Transverse colon (tissue), 4 donors: ENCODE measurements around the gene PPP1R9B. TPM values are rescaled to one million over a fixed set of nuclear protein-coding genes. Genes with fewer than 3 reads are reported as not detected.

ENCODE experiments used
- DNase-seq: peaks from one replicate; pipeline ENCODE4 v3.0.0-alpha.2; 2019
- H3K27ac ChIP-seq, 4 donors: fragments of 200-600 bp; sonication (generic); 2 replicates each; pipeline ENCODE4 v1.5.1; 2016 to 2018; ENCODE audit warnings: inconsistent platforms in 4 of 4
- H3K27me3 ChIP-seq: fragments of 200-600 bp; sonication (generic); 2 replicates; pipeline ENCODE4 v1.5.1; 2017; ENCODE audit warnings: inconsistent platforms
- H3K36me3 ChIP-seq, 4 donors: fragments of 200-600 bp; sonication (generic); 2 replicates each; pipeline ENCODE4 v1.5.1; 2017 to 2019; ENCODE audit warnings: inconsistent platforms in 4 of 4
- H3K4me1 ChIP-seq, 4 donors: fragments of 200-600 bp; sonication (generic); 2 replicates each; pipeline ENCODE4 v1.5.1; 2017 to 2020; ENCODE audit warnings: inconsistent platforms in 4 of 4
- H3K4me3 ChIP-seq, 4 donors: fragments of 200-600 bp; sonication (generic); 1 replicate in 1 of 4; 2 replicates in 3 of 4; pipeline versions ENCODE4 v1.5.1 to v1.6.1; 2017 to 2019; ENCODE audit warnings: inconsistent platforms in 4 of 4
- H3K9me3 ChIP-seq, 2 donors: fragments of 200-600 bp; sonication (generic); 2 replicates each; pipeline ENCODE4 v1.5.1; 2017 to 2019; ENCODE audit warnings: inconsistent platforms in 2 of 2
- EP300 ChIP-seq: sonication (generic); formaldehyde crosslinking; IDR thresholded peaks from one replicate; pipeline ENCODE4 v1.6.1; 2017; ENCODE audit warnings: antibody characterized with exemption, low read depth
- POLR2A ChIP-seq: fragments of 450-650 bp; IDR thresholded peaks from one replicate; pipeline ENCODE4 v1.6.1; 2016; ENCODE audit warnings: antibody characterized with exemption, mild to moderate bottlenecking, moderate library complexity
- POLR2AphosphoS5 ChIP-seq, 3 donors: sonication (generic); formaldehyde crosslinking; IDR thresholded peaks; one replicate each; pipeline ENCODE4 v1.6.1; 2016; ENCODE audit warnings: antibody characterized with exemption in 3 of 3
- WGBS, 2 donors: methylation state at CpG; one replicate each; pipeline ENCODE4 v1.1.5; 2018; ENCODE audit warnings: low coverage in 1 of 2; 5-methylcytosine and 5-hydroxymethylcytosine counted together
- in situ Hi-C, 4 donors: fragments of 200-750 bp; cut with MboI; loops; one replicate each; pipeline versions ENCODE4 v1.15.0 to v1.15.1; 2017; ENCODE audit warnings: low sequenced_read_pairs in 3 of 4, low pct_ligation_motif_present in 1 of 4, low pct_unique_long_range_greater_than_20kb in 1 of 4
- intact Hi-C: fragments of 100-400 bp; cut with DNase I; formaldehyde crosslinking; loops from one replicate; pipeline ENCODE4 v1.15.1; 2023; ENCODE audit warnings: low total_unique reads
- total RNA-seq, 4 donors: library from RNA; depleted of rRNA; stranded (reverse); fragments of >200 nt; gene quantifications; one replicate each; pipeline ENCODE4 v1.1.0, GENCODE V29; 2016
- TF ChIP-seq, protein P1 (sequence below), 5 experiments: fragments of 200-600 bp in 3 of 5; fragments of 450-650 bp in 2 of 5; sonication (generic) in 3 of 5; IDR thresholded peaks; 1 replicate in 2 of 5; 2 replicates in 3 of 5; pipeline ENCODE4 v1.5.1; 2016 to 2017; ENCODE audit warnings: antibody characterized with exemption in 5 of 5, inconsistent platforms in 3 of 5, mild to moderate bottlenecking in 2 of 5, moderate library complexity in 1 of 5

Gene PPP1R9B
- total RNA-seq, 4 donors from 2014 or later, result 19.0 to 29.9 (median 27.7) TPM

DNA sequence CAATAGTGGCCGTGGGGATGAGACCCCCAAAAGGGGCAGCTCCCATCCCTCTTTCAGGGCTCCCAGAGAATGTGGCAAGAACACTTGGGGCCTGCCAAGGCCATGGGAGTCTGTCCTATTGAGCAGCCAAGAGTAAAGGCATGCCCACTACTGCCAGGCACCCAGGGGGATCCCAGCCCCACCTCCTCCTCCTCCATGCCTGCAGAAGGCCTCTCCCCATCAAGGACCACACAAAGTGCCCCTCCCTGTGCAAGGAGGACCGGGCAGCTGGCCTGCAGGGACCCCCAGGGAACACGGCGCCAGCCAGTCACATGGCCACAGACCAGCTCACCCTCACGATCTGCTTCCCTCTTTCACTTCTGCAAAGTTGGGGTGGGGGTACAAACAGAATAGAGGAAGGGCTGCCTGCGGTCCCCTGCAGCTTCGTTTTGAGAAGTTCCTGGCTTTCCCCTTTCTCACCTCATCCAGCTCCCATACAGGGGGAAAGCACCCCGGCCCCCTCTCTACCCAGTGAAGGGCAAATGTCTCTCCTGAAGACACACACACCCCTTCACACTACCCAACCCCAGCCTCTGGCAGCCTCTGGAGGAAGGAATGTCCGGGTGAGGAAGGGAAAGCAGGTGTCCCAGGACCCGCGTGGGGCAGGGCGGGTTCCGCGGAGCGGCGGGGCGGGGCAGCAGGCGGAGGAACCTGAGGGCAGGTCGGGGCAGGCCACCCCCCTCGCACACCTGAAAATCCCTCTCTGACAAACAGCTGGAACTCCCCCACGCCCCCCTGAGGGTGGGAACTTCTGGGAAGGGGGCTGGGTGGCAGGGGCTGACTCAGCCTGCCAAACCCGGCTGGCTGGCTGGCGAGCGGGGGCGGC lies 2.0 kb downstream of the PPP1R9B start:
- H3K4me1 ChIP-seq, result peaks cover 28 to 66% (median 52%) of the 10 kb centered on the region in 4 donors
- no peaks in the 10 kb centered on the region for H3K27me3 ChIP-seq
- peak overlapping the region; percentile 92 to 98 (median 95) for H3K27ac ChIP-seq
- intact Hi-C loops (no loop called here), in situ Hi-C loops (no loop called here)
- H3K4me3 ChIP-seq, result peak overlapping the region; percentile 61 to 91 (median 78)
- 2% methylated on average over 25 of the region's 25 CpGs; no CpG with 5 or more reads in 1 of the 2 donors for WGBS, 2 donors
- peak; percentile 78 for DNase-seq
- TF ChIP-seq POLR2A (peak; percentile 24), POLR2AphosphoS5 (IDR thresholded peaks at IDR 0.05) (peak in 1 of 3 donors; percentile 14), EP300 (no peak)
- TF ChIP-seq, protein P1, sequence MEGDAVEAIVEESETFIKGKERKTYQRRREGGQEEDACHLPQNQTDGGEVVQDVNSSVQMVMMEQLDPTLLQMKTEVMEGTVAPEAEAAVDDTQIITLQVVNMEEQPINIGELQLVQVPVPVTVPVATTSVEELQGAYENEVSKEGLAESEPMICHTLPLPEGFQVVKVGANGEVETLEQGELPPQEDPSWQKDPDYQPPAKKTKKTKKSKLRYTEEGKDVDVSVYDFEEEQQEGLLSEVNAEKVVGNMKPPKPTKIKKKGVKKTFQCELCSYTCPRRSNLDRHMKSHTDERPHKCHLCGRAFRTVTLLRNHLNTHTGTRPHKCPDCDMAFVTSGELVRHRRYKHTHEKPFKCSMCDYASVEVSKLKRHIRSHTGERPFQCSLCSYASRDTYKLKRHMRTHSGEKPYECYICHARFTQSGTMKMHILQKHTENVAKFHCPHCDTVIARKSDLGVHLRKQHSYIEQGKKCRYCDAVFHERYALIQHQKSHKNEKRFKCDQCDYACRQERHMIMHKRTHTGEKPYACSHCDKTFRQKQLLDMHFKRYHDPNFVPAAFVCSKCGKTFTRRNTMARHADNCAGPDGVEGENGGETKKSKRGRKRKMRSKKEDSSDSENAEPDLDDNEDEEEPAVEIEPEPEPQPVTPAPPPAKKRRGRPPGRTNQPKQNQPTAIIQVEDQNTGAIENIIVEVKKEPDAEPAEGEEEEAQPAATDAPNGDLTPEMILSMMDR (IDR thresholded peaks at IDR 0.05), result peak in 2 of 5 experiments; percentile 14 to 33
- no peaks in the 10 kb centered on the region for H3K9me3 ChIP-seq
- peaks cover 0 to 7% (median 0%) of the 10 kb centered on the region in 4 donors for H3K36me3 ChIP-seq

GRCh38 chr17:50147841-50148225 lies 2.6 kb downstream of the PPP1R9B start:
- TF ChIP-seq POLR2AphosphoS5 (IDR thresholded peaks at IDR 0.05), result no peak
- TF ChIP-seq, protein P1 (IDR thresholded peaks at IDR 0.05), result no peak
- no peak for TF ChIP-seq EP300
- no peak for TF ChIP-seq POLR2A
- DNase-seq, result peak; percentile 43
- H3K36me3 ChIP-seq, result peaks cover 0 to 7% (median 0%) of the 10 kb centered on the region in 4 donors
- peak overlapping the region; percentile 61 to 91 (median 78) for H3K4me3 ChIP-seq
- in situ Hi-C loops (no loop called here), intact Hi-C loops (no loop called here)
- WGBS, 2 donors, result 14 to 26% methylated on average over 3 to 5 of the region's 5 CpGs
- H3K4me1 ChIP-seq, result peaks cover 28 to 65% (median 51%) of the 10 kb centered on the region in 4 donors
- no peaks in the 10 kb centered on the region for H3K9me3 ChIP-seq
- peak overlapping the region; percentile 92 to 98 (median 95) for H3K27ac ChIP-seq
- H3K27me3 ChIP-seq, result no peaks in the 10 kb centered on the region

GRCh38 chr17:50146927-50147665 lies 3.4 kb downstream of the PPP1R9B start:
- H3K4me1 ChIP-seq, result peaks cover 22 to 57% (median 44%) of the 10 kb centered on the region in 4 donors
- TF ChIP-seq POLR2AphosphoS5 (IDR thresholded peaks at IDR 0.05), result no peak
- no peaks in the 10 kb centered on the region for H3K27me3 ChIP-seq
- WGBS, 2 donors, result 39% methylated on average over 15 of the region's 15 CpGs; no CpG with 5 or more reads in 1 of the 2 donors
- peak overlapping the region; percentile 92 to 98 (median 95) for H3K27ac ChIP-seq
- no peak for DNase-seq
- H3K4me3 ChIP-seq, result peak overlapping the region in 2 of 4 donors; percentile 88 to 91
- in situ Hi-C loops, result no loop called here
- H3K36me3 ChIP-seq, result peaks cover 0 to 7% (median 0%) of the 10 kb centered on the region in 4 donors
- no peaks in the 10 kb centered on the region for H3K9me3 ChIP-seq
- intact Hi-C loops, result no loop called here

- no peak for DNase-seq
Observed at GRCh38 chr17:50146230-50146926, 4.1 kb downstream of the PPP1R9B start.

More at GRCh38 chr17:50146230-50146926, 4.1 kb downstream of the PPP1R9B start:
- no peak for TF ChIP-seq EP300
- TF ChIP-seq, protein P1 (IDR thresholded peaks at IDR 0.05), result no peak
- no peak for TF ChIP-seq POLR2A
- no peak for TF ChIP-seq POLR2AphosphoS5 (IDR thresholded peaks at IDR 0.05)
- in situ Hi-C loops, result no loop called here
- intact Hi-C loops, result no loop called here
- Histone ChIP-seq H3K27ac (peak overlapping the region; percentile 92 to 98 (median 95)), H3K4me1 (peaks cover 22 to 51% (median 39%) of the 10 kb centered on the region in 4 donors), H3K27me3 (no peaks in the 10 kb centered on the region), H3K9me3 (no peaks in the 10 kb centered on the region), H3K36me3 (peaks cover 0 to 7% (median 0%) of the 10 kb centered on the region in 4 donors), H3K4me3 (peak overlapping the region in 1 of 4 donors; percentile 88)
- 63% methylated on average over 9 of the region's 10 CpGs; no CpG with 5 or more reads in 1 of the 2 donors for WGBS, 2 donors
